PC-3 (cell line): Measurements from ENCODE around the gene DMAC2. TPM values are rescaled to one million over a fixed set of nuclear protein-coding genes. Genes with fewer than 3 reads are reported as not detected.

ENCODE experiments used
- ATAC-seq: fragments of 200-7000 bp; cut with Tn5 transposase; 2 replicates; pipeline ENCODE4 v1.9.1; 2020; ENCODE audit warnings: mild to moderate bottlenecking, moderate library complexity
- BruUV-seq: library from RNA; stranded (reverse); fragments of 400-500 nt; replicated peaks from 2 replicates; lab custom pipeline; 2021; lab: Mats Ljungman, UMichigan
- CTCF ChIA-PET: fragments of 300-600 bp; sonication (Branson Sonifier 250); formaldehyde crosslinking; loops from one replicate; lab custom pipeline; 2022; ENCODE audit warnings: antibody characterized with exemption; lab: Charles Lee
- POLR2A ChIA-PET: fragments of 300-600 bp; sonication (Branson Sonifier 250); formaldehyde crosslinking; loops from one replicate; lab custom pipeline; 2022; ENCODE audit warnings: antibody characterized with exemption; ENCODE audit not compliant: unreplicated experiment; lab: Charles Lee
- DNase-seq: peaks from one replicate; pipeline ENCODE4 v3.0.0-alpha.2; 2015
- H2AFZ ChIP-seq: fragments of 300-600 bp; sonication (generic); 2 replicates; pipeline ENCODE4 v1.6.0; 2016; ENCODE audit warnings: antibody characterized with exemption, low read length
- H3F3A ChIP-seq: fragments of 300-600 bp; sonication (generic); one replicate; pipeline ENCODE4 v1.6.0; 2017; ENCODE audit warnings: antibody characterized with exemption, low read length, control low read depth, mild to moderate bottlenecking; ENCODE audit not compliant: unreplicated experiment
- H3K27ac ChIP-seq: fragments of 300-600 bp; sonication (generic); 2 replicates; pipeline ENCODE4 v1.5.1; 2016; ENCODE audit warnings: mild to moderate bottlenecking, low read length
- H3K27me3 ChIP-seq: fragments of 300-600 bp; sonication (generic); 2 replicates; pipeline ENCODE4 v1.6.1; 2016; ENCODE audit warnings: low read length, mixed read lengths
- H3K36me3 ChIP-seq: fragments of 300-600 bp; sonication (generic); 2 replicates; pipeline ENCODE4 v1.6.1; 2016; ENCODE audit warnings: low read depth, mixed run types, low read length, mixed read lengths
- H3K4me1 ChIP-seq: fragments of 300-600 bp; sonication (generic); 2 replicates; pipeline ENCODE4 v1.5.1; 2016; ENCODE audit warnings: low read length; ENCODE audit not compliant: insufficient read depth
- H3K4me2 ChIP-seq: fragments of 300-600 bp; sonication (generic); 2 replicates; pipeline ENCODE4 v1.6.0; 2016; ENCODE audit warnings: low read length
- H3K4me3 ChIP-seq: fragments of 300-600 bp; sonication (generic); 2 replicates; pipeline ENCODE4 v1.5.1; 2016; ENCODE audit warnings: mild to moderate bottlenecking, low read length, mixed read lengths
- H3K79me2 ChIP-seq: fragments of 300-600 bp; sonication (generic); 2 replicates; pipeline ENCODE4 v1.6.1; 2017; ENCODE audit warnings: low read length, mixed read lengths
- H3K9ac ChIP-seq: fragments of 300-600 bp; sonication (generic); 2 replicates; pipeline ENCODE4 v1.6.0; 2016; ENCODE audit warnings: mild to moderate bottlenecking, low read length
- H3K9me2 ChIP-seq: fragments of 300-600 bp; sonication (generic); replicated peaks from 2 replicates; pipeline ENCODE4 v1.6.1; 2016; ENCODE audit warnings: mixed run types, low read length, mixed read lengths
- H3K9me3 ChIP-seq: fragments of 300-600 bp; sonication (generic); 2 replicates; pipeline ENCODE4 v1.6.1; 2016; ENCODE audit warnings: low read length, mixed read lengths
- H4K20me1 ChIP-seq: fragments of 300-600 bp; sonication (generic); 2 replicates; pipeline ENCODE4 v1.6.1; 2016; ENCODE audit warnings: low read length, mixed read lengths
- CTCF ChIP-seq: fragments of 300-600 bp; sonication (generic); conservative IDR thresholded peaks from 2 replicates; pipeline ENCODE4 v1.5.1; 2017; ENCODE audit warnings: antibody characterized with exemption, low read depth, mild to moderate bottlenecking, low read length
- EZH2 ChIP-seq: fragments of 300-600 bp; sonication (generic); IDR thresholded peaks from one replicate; pipeline ENCODE4 v1.6.1; 2017; ENCODE audit warnings: antibody characterized with exemption, mild to moderate bottlenecking, low read length; ENCODE audit not compliant: unreplicated experiment
- EZH2phosphoT487 ChIP-seq: fragments of 300-600 bp; sonication (generic); IDR thresholded peaks from 2 replicates; pipeline ENCODE4 v1.6.1; 2018; ENCODE audit warnings: mild to moderate bottlenecking, antibody characterized with exemption, low read length, borderline replicate concordance
- intact Hi-C: fragments of 100-400 bp; cut with micrococcal nuclease; formaldehyde crosslinking; loops from 2 replicates; pipeline ENCODE4 v1.9.0; 2023
- total RNA-seq: library from RNA; depleted of rRNA; stranded (reverse); fragments of >200 nt; gene quantifications from 2 replicates; pipeline ENCODE4 v1.2.3, GENCODE V29; 2014

DMAC2 gene
- total RNA-seq, 1 experiment from 2014 or later = 36.8 TPM

GRCh38 chr19:41455936-41456335 lies 16.2 kb upstream of the DMAC2 start:
- H3F3A ChIP-seq = no peaks in the 10 kb centered on the region
- no peaks in the 10 kb centered on the region for H3K4me1 ChIP-seq
- no peaks in the 10 kb centered on the region for H3K79me2 ChIP-seq
- no peak overlapping the region for H2AFZ ChIP-seq
- peaks cover 30% of the 10 kb centered on the region for H3K27me3 ChIP-seq
- H3K9ac ChIP-seq = no peak overlapping the region
- CTCF ChIA-PET = no interaction called here
- H3K4me2 ChIP-seq = no peak overlapping the region
- no peak overlapping the region for H3K4me3 ChIP-seq
- no peak overlapping the region for H3K27ac ChIP-seq
- H3K9me3 ChIP-seq = no peaks in the 10 kb centered on the region
- H4K20me1 ChIP-seq = no peaks in the 10 kb centered on the region
- H3K9me2 ChIP-seq = no peaks in the 10 kb centered on the region
- intact Hi-C loops = no loop called here
- DNase-seq = no peak
- H3K36me3 ChIP-seq = no peaks in the 10 kb centered on the region
- ATAC-seq = no peak
- no TSS peak for BruUV-seq
- POLR2A ChIA-PET = interaction anchor here (0.6 kb wide), 1 partner anchor 243 kb away, joined by 9 read pairs; no protein-coding TSS in a partner anchor
- TF ChIP-seq CTCF = no peak
- TF ChIP-seq EZH2phosphoT487 = no peak
- no peak for TF ChIP-seq EZH2

- no peaks in the 10 kb centered on the region for H3K9me3 ChIP-seq
- no peaks in the 10 kb centered on the region for H4K20me1 ChIP-seq
- no peak overlapping the region for H2AFZ ChIP-seq
- H3K4me3 ChIP-seq = no peak overlapping the region
- H3K9ac ChIP-seq = no peak overlapping the region
- no peaks in the 10 kb centered on the region for H3F3A ChIP-seq
- H3K4me2 ChIP-seq = no peak overlapping the region
- H3K36me3 ChIP-seq = no peaks in the 10 kb centered on the region
- no peaks in the 10 kb centered on the region for H3K79me2 ChIP-seq
- no TSS peak for BruUV-seq
- TF ChIP-seq EZH2phosphoT487 = no peak
- no peak for TF ChIP-seq CTCF
- no peak for TF ChIP-seq EZH2
- H3K9me2 ChIP-seq = no peaks in the 10 kb centered on the region
- H3K27ac ChIP-seq = no peak overlapping the region
- no peaks in the 10 kb centered on the region for H3K4me1 ChIP-seq
- peaks cover 5% of the 10 kb centered on the region; the same call in 1 of the 2 replicates for H3K27me3 ChIP-seq
- intact Hi-C loops = no loop called here
- ChIA-PET POLR2A (no interaction called here), CTCF (no interaction called here)
- ATAC-seq (no peak), DNase-seq (no peak)
These were observed 13.0 kb upstream of the DMAC2 start for GRCh38 chr19:41452584-41453275.

GRCh38 chr19:41449865-41450178 lies 10.1 kb upstream of the DMAC2 start:
- intact Hi-C loops = loop anchor here (1.0 kb wide), 1 partner anchor 113 kb away; no protein-coding TSS in a partner anchor
- Histone ChIP-seq H3K27me3 (no peaks in the 10 kb centered on the region), H3K36me3 (no peaks in the 10 kb centered on the region), H3F3A (no peaks in the 10 kb centered on the region), H3K4me3 (no peak overlapping the region), H4K20me1 (no peaks in the 10 kb centered on the region), H3K4me2 (no peak overlapping the region), H3K4me1 (no peaks in the 10 kb centered on the region), H2AFZ (no peak overlapping the region), H3K9me3 (no peaks in the 10 kb centered on the region), H3K79me2 (no peaks in the 10 kb centered on the region), H3K9ac (no peak overlapping the region), H3K27ac (no peak overlapping the region), H3K9me2 (no peaks in the 10 kb centered on the region)
- no peak for DNase-seq
- ChIA-PET CTCF (interaction anchor here (1.0 kb wide), 1 partner anchor 114 kb away, joined by 3 read pairs; no protein-coding TSS in a partner anchor), POLR2A (no interaction called here)
- no TSS peak for BruUV-seq
- ATAC-seq = no peak
- TF ChIP-seq EZH2phosphoT487 (no peak), CTCF (no peak), EZH2 (no peak)
